Smooth muscle cell (in vitro differentiated cells): ENCODE data around the gene GJB2. TPM values are rescaled to one million over a fixed set of nuclear protein-coding genes. Genes with fewer than 3 reads are reported as not detected.

Experiments used
- DNase-seq: peaks from one replicate; lab custom pipeline; 2025; ENCODE audit not compliant: unreplicated experiment; lab: John Stamatoyannopoulos, UW
- H2AFZ ChIP-seq: fragments of 200-600 bp; sonication (generic); 2 replicates; pipeline ENCODE4 v1.6.0; 2016; ENCODE audit warnings: antibody characterized with exemption, low read depth, mild to moderate bottlenecking
- H3F3A ChIP-seq: fragments of 200-600 bp; sonication (generic); 2 replicates; pipeline ENCODE4 v1.6.0; 2017; ENCODE audit warnings: antibody characterized with exemption, low read depth
- H3K27ac ChIP-seq: fragments of 200-600 bp; sonication (generic); 2 replicates; pipeline ENCODE4 v1.5.1; 2016; ENCODE audit warnings: low read depth, mild to moderate bottlenecking
- H3K27me3 ChIP-seq: fragments of 200-600 bp; sonication (generic); 2 replicates; pipeline ENCODE4 v1.6.1; 2016; ENCODE audit warnings: low read depth, mild to moderate bottlenecking
- H3K36me3 ChIP-seq: fragments of 200-600 bp; sonication (generic); 2 replicates; pipeline ENCODE4 v1.5.1; 2016; ENCODE audit warnings: low read depth
- H3K4me1 ChIP-seq: fragments of 200-600 bp; sonication (generic); 2 replicates; pipeline ENCODE4 v1.5.1; 2016; ENCODE audit warnings: low read depth
- H3K4me2 ChIP-seq: fragments of 200-600 bp; sonication (generic); 2 replicates; pipeline ENCODE4 v1.6.0; 2016; ENCODE audit warnings: mild to moderate bottlenecking
- H3K4me3 ChIP-seq: fragments of 200-600 bp; sonication (generic); 2 replicates; pipeline ENCODE4 v1.5.1; 2016; ENCODE audit warnings: mild to moderate bottlenecking
- H3K79me2 ChIP-seq: fragments of 200-600 bp; sonication (generic); 2 replicates; pipeline ENCODE4 v1.6.0; 2016; ENCODE audit warnings: low read depth, mild to moderate bottlenecking
- H3K9ac ChIP-seq: fragments of 200-600 bp; sonication (generic); 2 replicates; pipeline ENCODE4 v1.6.0; 2016; ENCODE audit warnings: low read depth
- H3K9me3 ChIP-seq: fragments of 200-600 bp; sonication (generic); replicated peaks from 2 replicates; pipeline ENCODE4 v1.5.1; 2016; ENCODE audit warnings: low read depth
- H4K20me1 ChIP-seq: fragments of 200-600 bp; sonication (generic); 2 replicates; pipeline ENCODE4 v1.6.0; 2016; ENCODE audit warnings: low read depth
- WGBS: methylation state at CpG from one replicate; pipeline ENCODE4 v1.1.7; 2016; ENCODE audit warnings: low lambda C conversion rate; 5-methylcytosine and 5-hydroxymethylcytosine counted together
- polyA plus RNA-seq: library from polyadenylated mRNA; unstranded; fragments of >200 nt; fragmentation: Nextera tagmentation; extraction: Ambion mirVana; gene quantifications from 2 replicates; pipeline ENCODE4 v1.2.1, GENCODE V29; 2016
- total RNA-seq: library from RNA; depleted of rRNA; stranded (reverse); fragments of >200 nt; gene quantifications from 2 replicates; pipeline ENCODE4 v1.2.3, GENCODE V29; 2014
- TF ChIP-seq, protein P1 (sequence below): fragments of 200-600 bp; sonication (generic); IDR thresholded peaks from 2 replicates; pipeline ENCODE4 v1.5.1; 2017; ENCODE audit warnings: borderline replicate concordance, mild to moderate bottlenecking, antibody characterized with exemption; ENCODE audit not compliant: insufficient read depth, poor library complexity, severe bottlenecking

GJB2 gene
- total and polyA plus RNA-seq, 2 experiments from 2014 or later = 42.9 to 115 TPM

DNA sequence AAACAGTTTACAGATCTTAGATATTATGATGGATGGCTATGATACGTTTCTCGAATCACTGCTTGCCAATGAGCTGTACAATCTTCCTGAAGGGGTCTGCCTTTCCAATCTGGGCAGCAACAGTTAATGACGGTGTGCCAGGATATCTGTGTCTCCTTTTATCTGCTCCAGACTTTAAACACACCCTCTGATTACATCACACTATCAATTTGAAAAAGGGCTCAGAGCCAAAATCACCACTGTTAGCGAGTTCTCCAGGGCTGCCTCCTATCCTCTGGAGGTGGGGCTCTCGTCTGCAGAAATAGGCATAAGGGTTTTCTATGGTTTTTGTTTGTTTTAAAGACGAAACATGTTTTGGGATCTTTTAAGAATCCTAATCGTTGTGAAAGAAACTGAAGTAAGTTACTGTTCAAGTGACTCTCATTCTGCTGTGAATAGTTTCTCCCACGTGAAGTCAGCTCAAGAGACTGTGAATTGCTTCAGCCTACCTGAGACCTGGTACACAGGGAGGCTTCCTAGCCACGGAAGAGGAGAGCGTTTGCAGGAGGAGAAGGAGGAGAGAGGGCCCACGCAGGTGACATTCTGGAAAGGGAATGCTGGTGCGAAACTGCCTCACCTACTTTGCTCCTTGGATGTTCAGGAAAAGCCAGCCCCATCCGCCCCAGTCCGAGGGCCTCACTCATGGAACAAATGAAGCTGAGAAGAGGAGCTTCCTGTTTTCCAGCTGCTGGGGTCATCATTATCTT lies 16.7 kb downstream of the GJB2 start:
- H3K27ac ChIP-seq = no peak overlapping the region
- no peaks in the 10 kb centered on the region for H3K9me3 ChIP-seq
- no peak overlapping the region for H3K4me3 ChIP-seq
- no peaks in the 10 kb centered on the region for H3K27me3 ChIP-seq
- no peaks in the 10 kb centered on the region for H3K36me3 ChIP-seq
- H3K4me2 ChIP-seq = no peak overlapping the region
- no peaks in the 10 kb centered on the region for H4K20me1 ChIP-seq
- WGBS = 77% methylated on average over 14 of the region's 14 CpGs
- H3K9ac ChIP-seq = no peak overlapping the region
- peaks cover 7% of the 10 kb centered on the region for H3F3A ChIP-seq
- TF ChIP-seq, protein P1, sequence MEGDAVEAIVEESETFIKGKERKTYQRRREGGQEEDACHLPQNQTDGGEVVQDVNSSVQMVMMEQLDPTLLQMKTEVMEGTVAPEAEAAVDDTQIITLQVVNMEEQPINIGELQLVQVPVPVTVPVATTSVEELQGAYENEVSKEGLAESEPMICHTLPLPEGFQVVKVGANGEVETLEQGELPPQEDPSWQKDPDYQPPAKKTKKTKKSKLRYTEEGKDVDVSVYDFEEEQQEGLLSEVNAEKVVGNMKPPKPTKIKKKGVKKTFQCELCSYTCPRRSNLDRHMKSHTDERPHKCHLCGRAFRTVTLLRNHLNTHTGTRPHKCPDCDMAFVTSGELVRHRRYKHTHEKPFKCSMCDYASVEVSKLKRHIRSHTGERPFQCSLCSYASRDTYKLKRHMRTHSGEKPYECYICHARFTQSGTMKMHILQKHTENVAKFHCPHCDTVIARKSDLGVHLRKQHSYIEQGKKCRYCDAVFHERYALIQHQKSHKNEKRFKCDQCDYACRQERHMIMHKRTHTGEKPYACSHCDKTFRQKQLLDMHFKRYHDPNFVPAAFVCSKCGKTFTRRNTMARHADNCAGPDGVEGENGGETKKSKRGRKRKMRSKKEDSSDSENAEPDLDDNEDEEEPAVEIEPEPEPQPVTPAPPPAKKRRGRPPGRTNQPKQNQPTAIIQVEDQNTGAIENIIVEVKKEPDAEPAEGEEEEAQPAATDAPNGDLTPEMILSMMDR = no peak
- no peak overlapping the region for H2AFZ ChIP-seq
- peaks cover 6% of the 10 kb centered on the region for H3K4me1 ChIP-seq
- no peaks in the 10 kb centered on the region for H3K79me2 ChIP-seq
- DNase-seq = no peak

DNA sequence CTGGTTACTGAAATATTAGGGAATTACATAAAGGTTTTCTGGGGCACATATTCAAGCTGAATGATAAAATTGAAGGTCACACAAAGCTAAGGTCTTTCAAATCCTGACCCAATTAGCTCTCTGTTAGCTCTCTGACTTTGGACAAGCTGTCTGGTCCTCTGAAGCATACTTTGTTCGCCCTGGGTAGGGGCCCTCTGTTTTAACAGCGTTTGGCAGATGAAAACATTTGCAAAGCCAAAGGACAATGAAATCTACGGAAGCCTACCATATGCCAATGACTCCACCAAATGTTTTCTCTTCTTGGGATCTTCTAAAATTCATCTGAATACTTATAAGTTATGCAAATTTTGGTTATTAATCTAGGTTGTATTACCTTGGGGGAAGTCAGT lies 17.3 kb downstream of the GJB2 start:
- Histone ChIP-seq H3K4me2 (peak overlapping the region; percentile 74), H4K20me1 (no peaks in the 10 kb centered on the region), H3K9me3 (no peaks in the 10 kb centered on the region), H3K4me1 (peaks cover 10% of the 10 kb centered on the region), H3F3A (peaks cover 7% of the 10 kb centered on the region), H3K79me2 (no peaks in the 10 kb centered on the region), H3K27ac (peak overlapping the region; percentile 54), H3K36me3 (no peaks in the 10 kb centered on the region), H3K9ac (no peak overlapping the region), H3K27me3 (no peaks in the 10 kb centered on the region), H2AFZ (no peak overlapping the region), H3K4me3 (no peak overlapping the region)
- DNase-seq = no peak
- WGBS = 97% methylated on average over 3 of the region's 3 CpGs
- TF ChIP-seq, protein P1 = no peak

DNA sequence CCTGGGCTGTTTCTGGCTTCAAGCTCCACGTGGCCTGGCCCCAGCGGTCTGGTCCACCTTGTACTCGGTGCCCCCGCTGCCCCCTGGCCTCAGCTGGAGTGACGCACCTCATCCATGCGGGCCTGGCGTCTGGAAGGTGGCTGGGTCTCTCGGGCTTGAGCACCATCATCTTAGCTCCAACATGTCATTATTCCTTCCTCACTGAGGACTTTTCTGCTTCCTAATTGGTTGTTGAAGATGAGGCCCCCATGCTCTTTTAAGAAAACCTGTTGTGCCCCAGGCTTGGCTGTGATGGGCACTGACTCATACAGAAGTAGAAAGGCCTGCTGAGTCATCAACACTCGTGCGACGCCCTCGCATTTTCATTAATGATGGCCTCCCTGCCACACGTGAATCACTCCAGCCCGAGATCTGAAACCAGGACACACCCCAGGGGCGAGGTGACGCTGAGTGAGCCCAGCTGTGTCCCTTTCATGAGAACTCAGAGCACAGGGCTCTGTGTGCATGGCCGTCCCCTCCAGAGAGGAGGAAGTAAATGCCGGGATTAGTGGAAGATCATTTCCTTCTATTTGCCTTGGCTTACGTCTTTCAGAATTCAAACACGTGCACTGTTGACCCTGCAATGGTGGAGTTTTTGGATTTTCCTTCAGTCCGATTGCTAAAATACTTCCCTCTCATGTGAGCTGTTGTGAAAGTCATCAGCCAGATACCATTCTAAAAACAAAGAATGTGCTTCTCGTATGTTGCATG lies 17.9 kb downstream of the GJB2 start:
- WGBS = 33% methylated on average over 22 of the region's 22 CpGs
- no peak overlapping the region for H2AFZ ChIP-seq

More for the DNA sequence above, 17.9 kb downstream of the GJB2 start:
- H3K27me3 ChIP-seq = no peaks in the 10 kb centered on the region
- TF ChIP-seq, protein P1 = no peak
- H3F3A ChIP-seq = peaks cover 7% of the 10 kb centered on the region
- H3K4me3 ChIP-seq = no peak overlapping the region
- peak; percentile 44 for DNase-seq
- H3K27ac ChIP-seq = peak overlapping the region; percentile 54
- peak overlapping the region; percentile 74 for H3K4me2 ChIP-seq
- H3K4me1 ChIP-seq = peaks cover 10% of the 10 kb centered on the region
- no peaks in the 10 kb centered on the region for H3K36me3 ChIP-seq
- no peak overlapping the region for H3K9ac ChIP-seq
- no peaks in the 10 kb centered on the region for H4K20me1 ChIP-seq
- no peaks in the 10 kb centered on the region for H3K79me2 ChIP-seq
- H3K9me3 ChIP-seq = no peaks in the 10 kb centered on the region
